ENCODE measurements around the gene CD164L2. TPM values are rescaled to one million over a fixed set of nuclear protein-coding genes. Genes with fewer than 3 reads are reported as not detected.

The CD164L2 gene
- total RNA-seq, 1 donor from 2014 or later, result not detected

DNA sequence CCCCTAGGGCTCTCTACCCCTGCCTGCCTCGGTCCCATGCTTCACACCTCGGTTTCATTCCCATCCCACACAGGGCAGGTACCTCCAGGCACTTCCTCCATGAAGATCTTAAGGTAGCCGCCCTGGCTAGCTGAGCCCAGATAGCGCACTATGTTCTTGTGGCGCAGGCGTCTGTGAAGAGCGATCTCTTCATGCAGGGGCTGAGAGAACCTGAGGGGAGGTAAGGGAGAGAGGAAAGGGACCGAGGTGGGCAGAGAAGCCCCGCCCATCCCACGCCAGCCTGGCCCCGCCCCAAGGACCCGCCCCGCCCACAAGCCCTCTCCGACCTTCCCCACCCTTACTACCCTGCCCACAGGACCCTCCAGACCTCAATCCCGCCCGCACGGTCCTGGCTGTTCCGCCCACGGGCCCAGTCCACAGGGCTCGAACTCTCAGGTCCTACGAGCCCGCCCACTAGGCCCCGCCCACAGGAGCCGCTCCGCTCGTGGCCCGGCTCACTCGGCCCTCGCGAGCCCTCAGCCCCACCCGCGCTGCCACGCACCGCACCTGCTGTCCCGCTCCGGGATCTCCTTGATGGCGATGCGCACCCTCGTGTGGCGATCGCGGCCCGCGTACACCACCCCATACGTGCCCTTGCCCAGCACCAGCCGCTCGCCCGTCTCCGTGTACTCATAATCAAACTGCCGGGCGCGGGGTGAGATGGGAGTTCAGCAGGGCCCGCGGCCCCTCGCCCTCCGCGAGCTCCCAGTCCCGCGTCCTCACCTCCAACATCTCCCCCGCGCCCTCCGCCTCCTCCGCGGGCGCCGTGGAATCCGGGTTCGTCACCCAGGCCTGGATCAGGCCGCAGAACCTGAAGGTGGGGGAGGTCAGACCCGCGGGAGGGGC lies 22.7 kb downstream of the CD164L2 start:
- Mint-ChIP-seq H3K27me3 (ENCODE audit: unreplicated experiment) (peaks cover 11% of the 10 kb centered on the region), H3K4me1 (ENCODE audit: low read depth, unreplicated experiment) (peaks cover 12% of the 10 kb centered on the region), H3K4me3 (ENCODE audit: unreplicated experiment) (peak overlapping the region; percentile 74), H3K9me3 (ENCODE audit: unreplicated experiment) (peaks cover 7% of the 10 kb centered on the region), H3K36me3 (ENCODE audit: unreplicated experiment) (no peaks in the 10 kb centered on the region), H3K27ac (ENCODE audit: unreplicated experiment) (no peak overlapping the region)
- no peak for TF ChIP-seq CTCF (IDR thresholded peaks at IDR 0.05; ENCODE audit: partially characterized antibody, unreplicated experiment)
- DNase-seq, result peak; percentile 41

DNA sequence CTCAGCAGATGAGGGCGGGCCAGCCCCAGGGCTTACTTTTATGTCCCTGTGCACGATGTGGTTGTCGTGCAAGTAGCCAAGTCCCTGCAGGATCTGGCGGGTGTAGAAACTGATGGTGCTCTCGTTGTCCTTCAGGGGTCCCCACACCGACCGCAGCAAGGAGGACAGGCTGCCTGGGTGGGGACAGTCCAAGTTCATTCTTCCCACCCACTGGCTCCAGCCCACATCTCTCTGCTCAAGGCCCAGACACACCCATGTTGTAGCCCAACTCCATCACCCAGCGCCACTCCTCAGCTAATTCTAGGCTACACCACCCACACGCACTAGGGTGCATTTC lies 23.3 kb downstream of the CD164L2 start:
- no peaks in the 10 kb centered on the region for H3K36me3 Mint-ChIP-seq (ENCODE audit: unreplicated experiment)
- no peak for TF ChIP-seq CTCF (IDR thresholded peaks at IDR 0.05; ENCODE audit: partially characterized antibody, unreplicated experiment)
- peaks cover 7% of the 10 kb centered on the region for H3K9me3 Mint-ChIP-seq (ENCODE audit: unreplicated experiment)
- H3K4me1 Mint-ChIP-seq (ENCODE audit: low read depth, unreplicated experiment), result peaks cover 7% of the 10 kb centered on the region
- H3K27ac Mint-ChIP-seq (ENCODE audit: unreplicated experiment), result no peak overlapping the region
- no peak for DNase-seq
- peak overlapping the region; percentile 74 for H3K4me3 Mint-ChIP-seq (ENCODE audit: unreplicated experiment)
- peaks cover 9% of the 10 kb centered on the region for H3K27me3 Mint-ChIP-seq (ENCODE audit: unreplicated experiment)

DNA sequence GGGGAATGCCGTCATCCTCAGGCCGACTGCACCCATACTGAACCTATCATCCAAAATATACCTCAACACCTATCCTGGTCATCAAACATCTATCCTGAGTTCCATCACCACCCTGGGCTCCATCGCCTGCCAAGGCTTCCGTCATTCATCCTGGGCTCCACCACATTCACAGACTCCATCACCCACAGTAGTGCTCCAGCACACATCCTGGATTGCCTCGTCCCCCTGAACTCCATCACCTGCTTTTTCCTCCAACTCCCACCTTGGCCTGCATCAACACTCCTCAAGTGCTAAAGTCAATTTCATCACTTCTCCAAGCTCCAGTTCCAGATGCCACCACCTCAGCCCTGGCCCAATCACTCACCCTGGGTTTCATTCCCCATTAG lies 24.2 kb downstream of the CD164L2 start:
- Mint-ChIP-seq H3K36me3 (ENCODE audit: unreplicated experiment) (no peaks in the 10 kb centered on the region), H3K27ac (ENCODE audit: unreplicated experiment) (no peak overlapping the region), H3K4me1 (ENCODE audit: low read depth, unreplicated experiment) (peaks cover 4% of the 10 kb centered on the region), H3K27me3 (ENCODE audit: unreplicated experiment) (peaks cover 9% of the 10 kb centered on the region), H3K9me3 (ENCODE audit: unreplicated experiment) (peaks cover 7% of the 10 kb centered on the region), H3K4me3 (ENCODE audit: unreplicated experiment) (peak overlapping the region; percentile 43)
- DNase-seq, result no peak
- TF ChIP-seq CTCF (IDR thresholded peaks at IDR 0.05; ENCODE audit: partially characterized antibody, unreplicated experiment), result no peak

DNA sequence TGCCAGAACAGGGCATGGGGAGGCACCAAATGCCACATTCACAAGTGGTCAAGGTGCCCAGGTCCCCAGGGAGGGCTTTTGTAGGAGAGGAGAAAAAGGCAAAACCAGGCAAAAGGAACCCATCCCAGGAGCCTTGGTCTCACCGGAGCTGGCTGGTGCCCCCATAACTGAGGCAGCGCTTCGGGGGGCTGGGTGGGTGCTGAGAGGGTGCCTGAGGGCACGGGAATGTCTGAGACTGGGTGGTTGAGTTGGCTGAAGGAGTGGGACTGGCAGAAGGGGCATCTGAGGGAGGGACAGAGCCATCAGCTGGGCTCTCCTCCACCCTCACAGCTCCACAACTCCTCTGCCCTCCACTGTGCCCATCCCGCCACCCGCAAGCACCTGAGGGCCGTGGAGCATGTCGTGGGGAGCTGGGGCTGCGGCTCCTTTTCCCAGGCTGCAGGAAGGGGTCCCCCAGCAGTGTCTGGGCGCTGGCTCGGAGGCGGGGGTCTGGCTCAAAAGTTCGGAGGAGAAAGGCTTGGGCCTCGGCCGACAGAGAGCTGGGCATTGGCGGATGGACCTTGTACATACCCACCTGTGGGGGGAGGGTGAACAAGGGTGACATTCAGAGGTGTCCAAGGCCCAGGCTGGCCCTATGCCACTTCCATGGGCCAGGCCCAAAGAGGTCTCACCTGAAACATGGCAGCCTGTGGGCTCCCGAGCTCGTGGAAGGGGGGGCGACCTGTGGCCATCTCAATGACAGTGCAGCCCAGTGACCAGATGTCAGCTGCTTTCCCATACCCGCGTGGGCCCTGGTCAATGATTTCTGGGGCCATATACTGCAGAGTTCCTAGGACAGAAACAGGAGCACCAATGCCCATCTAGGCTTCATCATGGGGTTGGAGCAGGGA lies 24.9 kb downstream of the CD164L2 start:
- Mint-ChIP-seq H3K27ac (ENCODE audit: unreplicated experiment) (no peak overlapping the region), H3K27me3 (ENCODE audit: unreplicated experiment) (peaks cover 9% of the 10 kb centered on the region), H3K4me1 (ENCODE audit: low read depth, unreplicated experiment) (peaks cover 4% of the 10 kb centered on the region), H3K36me3 (ENCODE audit: unreplicated experiment) (no peaks in the 10 kb centered on the region), H3K4me3 (ENCODE audit: unreplicated experiment) (no peak overlapping the region), H3K9me3 (ENCODE audit: unreplicated experiment) (peaks cover 7% of the 10 kb centered on the region)
- DNase-seq, result no peak
- no peak for TF ChIP-seq CTCF (IDR thresholded peaks at IDR 0.05; ENCODE audit: partially characterized antibody, unreplicated experiment)

All from glutamatergic neuron (in vitro differentiated cells).